WTC11 (cell line): ENCODE results near the gene TMCC2. TPM values are rescaled to one million over a fixed set of nuclear protein-coding genes. Genes with fewer than 3 reads are reported as not detected.

ENCODE experiments used
- total RNA-seq: library from RNA; stranded (reverse); gene quantifications from 3 replicates; pipeline ENCODE4 v1.2.3, GENCODE V29; 2021

The TMCC2 gene
- total RNA-seq, 1 experiment from 2014 or later, result 9.5 TPM

Other genes with a start within 250 kb of the TMCC2 start
- 0.89 to 1.3 TPM (median 1.2 TPM) in 3 replicates for gene CNTN2, start 184.7 kb upstream of the TMCC2 start, total RNA-seq
- gene TMEM81, start 143.5 kb upstream of the TMCC2 start, total RNA-seq, result 5.7 to 7.5 TPM (median 5.7 TPM) in 3 replicates
- 18.5 to 23.8 TPM (median 20.1 TPM) in 3 replicates for gene RBBP5, start 106.0 kb upstream of the TMCC2 start, total RNA-seq
- gene DSTYK, start 16.2 kb upstream of the TMCC2 start, total RNA-seq, result 10.3 to 11.6 TPM (median 11.0 TPM) in 3 replicates
- 8.7 to 10.8 TPM (median 10.8 TPM) in 3 replicates for gene NUAK2, start 93.8 kb downstream of the TMCC2 start, total RNA-seq
- 1.6 to 1.7 TPM (median 1.7 TPM) in 3 replicates for gene KLHDC8A, start 129.0 kb downstream of the TMCC2 start, total RNA-seq
- 14.7 to 26.3 TPM (median 15.3 TPM) in 3 replicates for gene LEMD1, start 194.1 kb downstream of the TMCC2 start, total RNA-seq
- 5.2 to 9.8 TPM (median 5.3 TPM) in 3 replicates for gene BLACAT1, start 228.1 kb downstream of the TMCC2 start, total RNA-seq